ENCODE measurements around the gene MAD2L1.

GRCh38 chr4:120070196-120070595 lies 3.5 kb upstream of the MAD2L1 start:
- no peak for TF ChIP-seq CTCF (IDR thresholded peaks at IDR 0.05)
- no peak for TF ChIP-seq POLR2AphosphoS5 (IDR thresholded peaks at IDR 0.05)
- no peak for TF ChIP-seq EP300 (IDR thresholded peaks at IDR 0.05)

Data from gastroesophageal sphincter (tissue), 3 donors.